Parietal lobe (tissue), 1 donor: Measurements from ENCODE around the gene S100PBP. TPM values are rescaled to one million over a fixed set of nuclear protein-coding genes. Genes with fewer than 3 reads are reported as not detected.

Source experiments
- total RNA-seq: library from RNA; depleted of rRNA; stranded (reverse); fragments of >200 nt; gene quantifications from one replicate; pipeline ENCODE4 v1.2.3, GENCODE V29; 2014

S100PBP gene
- total RNA-seq = 81.7 TPM

GRCh38 chr1:32817159-32817814, at the start of gene S100PBP, which contains the start of gene YARS1:
S100PBP (plus strand) TSS chr1:32817653; CDS start chr1:32826100, 8,447 bp downstream.
YARS1 (minus strand) TSS chr1:32817358; CDS start chr1:32817244, 114 bp downstream.

DNA sequence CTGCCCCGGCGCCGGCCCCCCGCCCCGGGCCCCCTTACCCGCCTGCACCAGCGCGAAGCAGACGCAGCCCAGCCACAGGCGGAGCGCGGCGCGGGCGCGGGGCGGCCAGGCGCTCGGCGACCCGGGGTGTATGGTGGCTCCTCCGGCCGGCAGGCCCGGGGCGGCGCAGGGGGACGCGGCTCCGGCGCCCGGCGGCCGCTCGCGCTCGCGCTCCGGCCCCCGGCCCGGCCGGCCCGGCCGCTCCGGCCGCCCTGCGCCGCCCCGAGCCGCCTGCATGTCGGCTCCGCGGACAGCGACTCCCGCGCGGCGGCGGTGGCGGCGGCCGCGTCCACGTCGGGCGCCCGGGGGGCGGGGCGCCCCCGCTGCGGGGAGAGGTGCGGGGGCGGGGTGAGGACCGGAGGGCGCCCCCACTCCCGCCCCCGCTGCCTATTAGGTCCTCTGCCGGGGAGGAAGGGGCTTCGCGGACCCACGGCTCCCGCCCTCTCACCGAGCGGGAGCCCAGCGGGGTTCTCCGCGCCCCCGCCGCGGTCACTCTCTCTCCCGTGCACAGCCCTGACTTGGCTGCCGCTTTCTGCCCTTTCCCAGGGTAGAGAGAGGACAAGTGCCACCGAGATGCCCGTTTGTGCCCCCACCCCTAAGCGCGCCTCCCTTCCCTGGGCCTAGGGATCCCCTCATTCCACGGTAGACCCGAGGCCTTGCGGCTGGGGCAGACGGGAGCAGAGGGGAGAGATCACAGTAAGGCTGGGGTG, 53.3 kb downstream of the S100PBP start, which contains the start of gene FNDC5:
Gene FNDC5 (minus strand): TSS at position 298 of the 749 bp plus-strand sequence.

DNA sequence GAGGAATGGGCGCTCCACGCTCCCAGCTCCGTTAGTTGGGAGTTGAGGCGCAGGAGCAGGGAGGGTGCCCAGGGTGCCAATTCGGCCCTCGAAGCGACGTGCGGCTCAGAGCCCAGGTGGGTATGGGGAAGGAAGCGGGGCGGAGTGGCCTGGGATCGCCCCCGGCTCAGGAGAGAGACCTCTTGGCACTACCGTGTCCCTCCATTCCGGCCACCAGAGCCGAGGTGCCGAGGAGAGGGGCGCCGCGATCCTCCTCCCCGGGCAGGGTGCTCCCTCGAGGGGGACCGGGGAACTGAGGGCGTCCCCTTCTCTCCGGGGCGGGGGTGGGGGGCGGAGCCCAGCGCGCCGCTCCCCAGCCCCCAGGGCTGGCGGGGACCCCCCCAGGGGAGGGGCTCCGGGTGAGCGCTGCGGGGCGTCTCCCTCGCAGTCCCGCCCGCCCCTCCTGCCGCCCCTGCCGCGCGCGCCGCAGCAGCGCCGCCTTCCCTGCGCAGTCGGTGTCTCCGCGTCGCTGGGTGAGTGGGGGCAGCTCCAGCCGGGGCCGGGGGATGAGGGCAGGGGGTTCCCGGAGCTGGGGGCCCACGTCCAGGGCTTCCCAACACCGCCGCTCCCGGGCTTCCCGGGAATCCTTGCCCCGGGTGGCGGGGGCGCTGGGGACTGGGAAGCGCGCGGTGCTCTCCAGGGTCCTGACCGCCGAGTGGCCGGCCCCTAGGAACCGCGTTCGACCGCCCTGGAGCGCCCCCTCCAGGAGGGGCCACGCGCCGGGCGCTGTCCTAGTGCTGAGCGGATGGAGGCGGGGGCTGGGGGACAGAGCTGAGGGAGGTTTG, 68.8 kb downstream of the S100PBP start, which contains the start of gene HPCA:
Gene HPCA (plus strand): TSS at position 488 of the 824 bp plus-strand sequence. CDS start 2,408 bp downstream, outside the sequence.

DNA sequence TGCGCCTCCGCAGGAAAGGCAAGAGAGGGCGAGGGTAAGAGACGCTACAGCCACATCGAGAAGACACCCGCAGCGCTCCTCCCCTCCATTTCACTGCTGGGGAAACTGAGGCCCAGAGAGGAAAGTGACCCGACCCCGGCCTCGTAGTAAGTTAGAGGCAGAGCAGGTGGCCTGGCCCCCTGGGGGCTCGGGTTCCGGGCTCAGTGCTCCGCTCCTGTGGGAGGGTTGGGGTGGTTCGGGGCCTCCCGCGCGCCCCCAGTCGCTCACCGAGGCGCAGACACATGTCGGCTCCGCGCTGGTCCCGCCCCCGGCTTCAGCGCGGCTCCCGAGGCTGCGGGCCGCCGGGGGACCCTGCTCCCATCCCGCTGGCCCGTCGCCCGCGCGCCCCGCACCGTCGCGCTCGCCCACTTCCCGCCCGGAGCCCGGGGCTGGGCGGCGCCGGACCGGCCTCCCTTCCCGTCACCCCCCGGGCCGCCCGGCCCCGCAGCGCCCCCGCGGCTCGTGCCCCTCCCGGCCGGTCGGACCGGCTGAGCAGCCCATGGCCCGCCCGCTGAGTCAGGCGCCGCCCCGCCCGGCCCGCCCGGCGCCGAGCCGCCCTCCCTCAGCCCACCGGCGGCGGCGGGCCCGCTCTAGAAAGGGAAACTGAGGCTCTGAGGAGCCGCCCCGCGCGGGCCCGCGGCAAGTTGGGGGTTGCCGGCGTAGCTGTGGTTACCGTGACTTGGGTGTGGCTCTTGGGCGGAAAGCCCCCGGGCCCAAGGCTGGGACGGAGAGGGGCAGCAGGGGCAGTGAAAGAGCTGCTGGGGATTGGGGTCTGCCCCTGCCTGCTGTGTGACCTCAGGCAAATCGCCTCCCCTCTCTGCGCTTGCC, 83.7 kb downstream of the S100PBP start, which contains the start of gene TMEM54:
Gene TMEM54 (minus strand): TSS at position 434 of the 867 bp plus-strand sequence. CDS start 151 bp downstream, at position 283.

Other genes starting within 250 kb of the S100PBP start
- gene ZBTB8OS, start 167.1 kb upstream of the S100PBP start, total RNA-seq = 34.7 TPM
- 234 TPM for gene RBBP4, start 166.4 kb upstream of the S100PBP start, total RNA-seq
- 3.8 TPM for gene SYNC, start 114.9 kb upstream of the S100PBP start, total RNA-seq
- 52.3 TPM for gene YARS1, start 295 bp upstream of the S100PBP start, total RNA-seq
- 16.9 TPM for gene FNDC5, start 53.3 kb downstream of the S100PBP start, total RNA-seq
- 29.4 TPM for gene HPCA, start 68.8 kb downstream of the S100PBP start, total RNA-seq
- gene TMEM54, start 83.7 kb downstream of the S100PBP start, total RNA-seq = 2.8 TPM
- gene RNF19B, start 147.2 kb downstream of the S100PBP start, total RNA-seq = 40.4 TPM
- 76.4 TPM for gene AK2, start 219.2 kb downstream of the S100PBP start, total RNA-seq